HG03103 (cell line): ENCODE data around the gene TFF1.

ENCODE experiments used
- ATAC-seq: cut with Tn5 transposase; IDR thresholded peaks from one replicate; pipeline ENCODE4 v1.9.1; 2021; ENCODE audit warnings: low read depth; ENCODE audit not compliant: unreplicated experiment

Gene TFF1

DNA sequence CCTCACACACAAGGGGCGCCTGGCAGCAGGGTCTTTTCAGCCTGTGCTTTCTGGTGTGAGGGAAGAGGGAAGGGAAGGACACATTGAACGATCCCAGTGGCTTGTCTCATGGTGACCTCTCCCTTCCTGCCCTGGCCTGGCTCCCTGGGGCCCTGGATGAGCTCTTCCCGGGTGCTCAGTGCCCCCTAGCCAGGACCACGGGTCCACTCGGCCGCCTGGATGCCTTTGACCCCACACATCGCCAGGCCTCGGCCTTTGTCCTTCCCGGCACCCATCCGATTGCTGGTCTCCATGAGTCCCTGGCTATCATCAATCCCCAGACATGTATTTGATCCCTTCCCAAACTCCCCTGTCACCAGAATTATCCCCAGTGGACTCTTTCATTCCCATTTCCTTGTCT, 45.1 kb downstream of the TFF1 start:
- ATAC-seq = no peak

DNA sequence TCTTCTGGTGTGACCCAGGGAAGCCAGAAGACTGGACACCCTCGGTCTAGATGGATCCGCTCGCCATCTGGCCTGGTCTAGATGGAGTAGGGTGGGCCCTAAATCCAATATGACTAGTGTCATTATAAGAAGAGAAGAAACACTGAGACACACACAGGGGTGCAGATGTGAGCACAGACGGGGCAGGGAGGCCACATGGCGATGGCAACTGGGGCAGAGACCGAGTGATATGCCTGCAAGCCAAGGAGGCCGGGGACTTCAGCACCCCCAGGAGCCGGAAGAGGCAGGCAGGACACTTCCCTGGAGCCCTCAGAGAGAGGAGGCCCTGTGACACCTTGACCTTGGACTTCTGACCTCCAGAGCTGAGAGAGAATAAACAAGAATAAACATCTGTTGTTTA, 45.5 kb downstream of the TFF1 start:
- ATAC-seq = no peak

DNA sequence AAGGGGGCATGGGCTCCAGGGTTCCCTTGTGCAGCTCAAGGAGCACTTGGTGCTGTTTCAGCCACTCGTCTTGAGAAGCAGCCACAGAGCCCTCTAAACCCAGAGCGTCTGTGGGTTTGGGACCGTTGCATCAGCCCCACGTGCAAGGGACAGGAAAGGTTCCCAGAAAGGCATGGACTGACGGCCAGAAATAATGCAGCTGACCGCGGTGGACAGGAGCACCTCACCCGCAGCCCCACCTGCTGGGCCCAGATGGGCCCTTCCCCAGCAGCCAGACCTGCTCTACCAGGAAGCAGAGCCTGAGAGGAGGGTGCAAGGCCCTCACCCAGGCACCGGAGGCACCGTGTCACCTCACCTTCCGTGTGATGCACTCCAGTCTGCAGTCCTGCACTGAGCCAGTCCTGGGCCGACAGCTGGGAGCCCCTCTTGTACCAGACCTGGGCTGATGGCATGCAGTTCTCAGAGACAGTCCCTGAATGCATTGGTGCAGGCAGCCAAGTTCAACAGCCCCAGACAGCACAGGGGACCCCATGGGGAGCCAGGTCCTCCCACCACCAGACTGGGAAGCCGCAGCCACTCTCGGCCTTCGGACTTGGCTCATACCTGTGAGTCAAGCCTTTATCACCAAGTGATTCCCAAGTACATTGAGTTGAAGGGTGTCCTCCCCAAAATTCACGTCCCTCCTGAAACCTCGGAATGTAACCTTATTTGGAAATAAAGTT, 46.3 kb downstream of the TFF1 start:
- no peak for ATAC-seq

DNA sequence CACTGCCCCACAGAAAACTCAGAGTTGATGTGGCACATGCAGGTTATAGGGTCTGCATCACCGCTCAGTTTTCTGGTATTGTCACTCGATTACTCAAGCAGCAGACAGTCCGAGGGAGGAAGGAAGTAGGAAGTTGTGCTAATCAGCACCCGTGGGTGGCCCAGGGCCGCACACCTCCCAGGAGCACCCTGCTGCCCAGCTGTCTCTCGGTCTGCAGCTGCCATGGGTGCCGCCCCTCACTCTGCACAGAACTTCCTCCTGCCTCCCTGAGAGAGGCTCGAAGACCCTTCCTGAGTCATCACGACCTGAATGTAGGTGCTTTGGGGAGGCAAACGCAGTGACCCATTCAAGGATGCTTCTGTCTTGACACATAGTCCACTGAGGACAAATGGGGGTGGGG, 47.0 kb downstream of the TFF1 start:
- no peak for ATAC-seq

DNA sequence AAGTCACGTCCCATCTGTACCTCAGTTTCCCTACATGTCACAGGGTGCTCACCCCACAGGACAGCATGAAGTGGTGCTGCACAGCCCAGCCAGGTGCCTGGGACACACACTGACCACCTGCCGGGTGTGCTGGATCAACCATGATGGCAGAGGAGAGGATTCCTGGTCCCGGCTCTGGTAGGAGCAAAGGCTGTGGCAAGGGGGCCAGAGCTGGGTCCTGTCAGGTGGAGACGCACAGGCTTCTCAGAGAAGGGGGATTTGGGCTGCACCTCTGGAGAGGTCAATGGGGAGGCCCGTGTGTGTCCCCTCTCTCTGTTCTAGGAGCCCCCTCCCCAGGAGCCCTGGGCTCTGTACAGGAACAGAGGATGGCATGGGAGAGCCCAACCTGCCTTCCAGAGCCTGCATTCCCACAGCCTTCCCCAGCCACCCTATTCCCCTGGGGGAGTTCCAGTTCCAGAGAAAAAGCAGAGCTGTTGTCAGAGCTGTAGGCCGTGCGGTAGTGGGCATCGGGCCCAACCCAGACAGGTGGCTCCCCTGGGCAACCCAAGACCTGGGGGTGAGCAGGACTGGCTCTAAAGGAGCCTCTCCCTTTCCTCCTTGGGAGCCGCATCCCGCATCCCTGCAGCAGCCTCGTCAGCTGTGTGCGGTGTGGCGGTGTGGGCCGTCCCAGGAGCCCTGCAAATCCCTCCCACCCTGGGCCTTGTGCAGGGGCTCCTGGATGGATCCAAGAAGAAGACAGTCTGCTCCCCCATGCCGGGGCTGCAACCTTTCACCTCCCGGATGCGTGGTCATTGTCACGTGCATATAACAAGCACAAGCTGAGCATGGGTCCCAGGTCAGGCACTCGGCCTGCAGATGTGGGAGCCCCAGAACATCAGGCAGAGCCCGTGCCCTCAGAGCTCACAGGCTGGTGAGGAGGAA, 48.2 kb downstream of the TFF1 start:
- no peak for ATAC-seq

DNA sequence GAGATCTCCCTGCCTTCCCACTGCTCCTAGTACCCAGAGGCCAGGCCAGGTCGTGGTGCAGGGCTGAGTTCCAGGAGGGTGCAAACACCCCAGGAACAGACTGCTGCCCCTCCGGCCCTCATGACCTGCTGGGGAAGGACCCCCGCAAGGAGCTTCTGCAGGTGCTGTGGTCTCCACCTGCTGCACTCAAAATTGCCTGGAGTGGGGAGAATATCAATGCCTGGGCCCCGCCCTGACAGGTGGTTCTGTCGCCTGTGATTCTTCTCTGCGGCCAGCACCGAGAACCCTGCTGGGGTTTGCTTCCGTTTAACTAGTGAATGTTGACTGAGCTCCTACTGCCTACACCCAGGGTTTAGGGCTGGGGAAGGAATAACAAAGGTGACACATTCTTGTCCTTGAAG, 49.0 kb downstream of the TFF1 start:
- ATAC-seq = no peak

DNA sequence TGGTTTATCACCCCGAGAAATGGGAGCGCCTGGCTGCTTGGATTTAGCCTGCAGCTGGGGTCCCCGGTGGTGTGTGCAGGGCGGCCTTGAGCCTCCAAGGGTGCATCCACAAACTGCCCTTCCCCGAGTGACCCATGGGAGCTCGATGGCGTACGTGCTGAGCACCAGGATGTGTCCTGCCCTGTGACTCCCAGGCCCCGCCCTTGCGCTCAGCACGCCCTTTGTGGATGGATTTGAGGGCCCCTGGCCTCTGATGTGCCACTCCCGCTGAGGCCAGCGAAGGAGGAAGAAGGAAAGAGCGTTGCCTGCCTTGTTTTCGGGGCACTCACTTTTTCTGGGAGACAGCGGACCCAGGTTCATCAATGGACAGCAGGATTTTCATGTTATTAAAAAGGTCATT, 49.4 kb downstream of the TFF1 start:
- ATAC-seq = no peak

DNA sequence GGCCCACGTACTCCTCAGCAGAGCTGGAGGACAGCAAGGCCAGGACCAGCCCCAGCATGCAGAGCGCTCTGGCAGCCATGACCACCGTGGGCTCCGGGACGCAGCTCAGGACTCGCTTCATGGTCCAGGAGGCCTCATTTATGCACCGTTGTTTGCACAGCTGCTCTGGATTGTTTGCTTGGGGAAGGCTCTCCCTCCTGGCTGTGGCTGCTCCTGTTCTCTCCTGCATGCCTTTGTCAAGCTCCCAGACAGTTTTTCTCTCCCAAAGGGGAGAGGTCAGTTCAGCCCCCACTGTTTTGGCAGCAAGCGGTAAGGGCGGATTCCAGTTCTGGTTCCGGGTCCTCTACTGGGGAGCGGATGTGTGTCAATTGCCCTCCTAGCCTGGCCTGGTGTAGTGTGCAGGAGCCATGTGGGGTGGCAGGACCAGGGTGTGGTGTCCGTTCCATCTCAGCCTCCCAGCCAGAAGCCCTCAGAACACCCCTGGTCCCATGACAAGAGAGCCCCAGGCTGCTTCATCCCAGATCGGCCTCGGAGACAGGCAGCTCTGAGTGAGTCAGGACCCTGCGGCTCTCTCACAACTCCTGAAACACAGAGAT, 50.9 kb downstream of the TFF1 start, which contains the start of gene TFF3:
TFF3 (minus strand) TSS at position 114 of the 596 bp plus-strand sequence; CDS start at position 79, 35 bp downstream.
- no peak for ATAC-seq

DNA sequence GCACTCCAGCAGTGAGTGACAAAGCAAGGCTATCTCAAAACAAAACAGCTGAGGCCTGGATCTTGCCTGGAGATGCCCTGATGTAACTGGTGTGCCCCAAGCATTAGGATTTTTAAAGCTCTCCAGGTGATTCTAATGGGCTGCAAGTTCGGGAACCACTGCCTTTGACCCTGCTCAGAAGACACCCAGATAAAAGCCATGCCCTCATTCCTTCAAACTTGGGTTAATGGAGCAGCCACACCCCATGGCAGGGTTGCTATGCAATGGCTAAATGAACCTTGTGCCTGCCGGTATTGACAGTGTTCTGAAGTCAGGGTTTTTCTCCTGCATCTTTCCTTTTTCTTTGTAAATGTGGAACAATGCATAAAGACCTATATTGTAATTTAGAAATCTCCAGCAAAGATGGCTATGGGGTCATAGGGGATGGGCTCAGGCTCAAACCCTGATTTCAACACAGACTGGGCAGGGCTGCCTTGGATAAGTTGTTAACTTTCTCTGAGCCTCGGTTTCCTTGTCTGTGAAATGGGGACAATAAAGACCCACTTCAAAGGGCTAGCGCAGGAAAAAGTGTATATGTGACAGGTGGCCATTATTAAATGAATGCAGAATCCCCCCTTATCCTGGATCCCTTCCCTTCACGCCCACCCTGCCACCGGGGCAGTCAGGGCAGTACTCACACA, 51.6 kb downstream of the TFF1 start:
- no peak for ATAC-seq

DNA sequence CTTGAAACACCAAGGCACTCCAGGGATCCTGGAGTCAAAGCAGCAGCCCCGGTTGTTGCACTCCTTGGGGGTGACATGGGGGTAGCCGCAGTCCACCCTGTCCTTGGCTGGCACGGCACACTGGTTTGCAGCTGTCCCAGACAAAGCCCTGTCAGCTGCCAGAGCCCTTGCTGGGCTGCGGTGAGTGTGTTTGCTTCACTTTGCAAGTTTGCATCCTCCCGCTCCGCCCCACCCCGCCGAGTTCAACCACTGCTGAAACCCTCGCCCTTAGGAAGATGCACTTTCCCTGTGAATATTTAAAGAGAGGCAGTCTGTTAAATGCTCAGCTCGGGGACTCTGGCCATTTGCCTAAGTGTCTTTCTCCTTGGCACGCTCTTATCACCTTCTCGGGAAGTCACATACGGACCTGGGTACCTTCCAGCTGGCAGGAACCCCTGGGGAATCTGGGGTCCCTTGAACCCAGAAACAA, 52.8 kb downstream of the TFF1 start:
- ATAC-seq = no peak

DNA sequence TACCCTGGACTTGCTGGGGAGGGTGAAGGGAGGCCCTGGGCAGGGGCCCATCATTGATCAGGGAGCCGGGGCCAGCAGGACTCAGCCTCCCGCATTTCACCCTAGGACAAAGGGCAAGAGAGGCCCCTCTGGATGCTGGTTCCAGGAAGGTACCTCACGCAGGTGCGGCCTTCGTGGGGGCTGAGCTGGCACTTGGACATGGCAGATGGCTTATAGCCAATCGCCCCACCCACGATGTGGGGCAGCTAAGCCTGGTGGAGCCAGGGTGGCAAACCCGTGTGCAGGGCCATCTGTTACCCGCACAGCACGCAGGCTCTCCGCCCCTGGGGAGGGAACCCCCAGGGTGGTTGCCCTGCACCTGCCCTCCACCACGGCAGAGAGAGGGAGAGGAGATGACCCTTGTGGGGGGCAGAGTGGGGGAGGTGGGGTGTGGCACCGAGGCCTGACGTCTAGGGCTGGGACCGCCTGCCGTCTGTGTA, 53.7 kb downstream of the TFF1 start:
- ATAC-seq = no peak
